Fibroblast of lung (primary cell): ENCODE measurements around the gene PRKG2.
A peak's percentile ranks its signal among the peaks of the same experiment; 100 is the strongest.

ENCODE experiments used
- EZH2 ChIP-seq: IDR thresholded peaks from 2 replicates; pipeline ENCODE4 v1.5.1; 2012; ENCODE audit warnings: low read length, control low read depth, mild to moderate bottlenecking; ENCODE audit errors: missing control alignments
- TF ChIP-seq, protein P1 (sequence below), 2 donors: IDR thresholded peaks in 1 of 2; conservative IDR thresholded peaks in 1 of 2; 1 replicate in 1 of 2; 2 replicates in 1 of 2; pipeline ENCODE4 v1.5.1; 2011 to 2012; ENCODE audit warnings: low read length in 2 of 2, control low read depth in 1 of 2, inconsistent platforms in 1 of 2, low read depth in 1 of 2, mild to moderate bottlenecking in 1 of 2

DNA sequence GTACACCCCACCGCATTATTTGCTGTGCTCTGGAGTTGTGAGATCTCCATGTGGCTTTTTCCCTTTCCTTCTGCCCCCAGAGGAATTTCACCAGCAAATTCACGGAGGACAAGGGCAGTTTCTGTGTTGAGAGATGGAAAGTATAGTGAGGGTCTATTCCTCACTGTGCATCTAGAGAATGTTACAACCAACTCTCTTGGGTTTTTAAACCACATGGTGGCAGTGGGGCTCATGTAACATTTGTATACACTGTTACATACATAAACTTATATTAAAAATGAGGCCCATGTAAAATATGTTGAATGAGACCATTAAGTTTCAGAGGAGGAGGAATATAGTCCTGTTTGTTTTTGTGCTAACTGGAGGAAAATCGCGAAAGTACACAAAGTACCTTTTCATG lies 909 bp upstream of the PRKG2 start:
- TF ChIP-seq, protein P1, sequence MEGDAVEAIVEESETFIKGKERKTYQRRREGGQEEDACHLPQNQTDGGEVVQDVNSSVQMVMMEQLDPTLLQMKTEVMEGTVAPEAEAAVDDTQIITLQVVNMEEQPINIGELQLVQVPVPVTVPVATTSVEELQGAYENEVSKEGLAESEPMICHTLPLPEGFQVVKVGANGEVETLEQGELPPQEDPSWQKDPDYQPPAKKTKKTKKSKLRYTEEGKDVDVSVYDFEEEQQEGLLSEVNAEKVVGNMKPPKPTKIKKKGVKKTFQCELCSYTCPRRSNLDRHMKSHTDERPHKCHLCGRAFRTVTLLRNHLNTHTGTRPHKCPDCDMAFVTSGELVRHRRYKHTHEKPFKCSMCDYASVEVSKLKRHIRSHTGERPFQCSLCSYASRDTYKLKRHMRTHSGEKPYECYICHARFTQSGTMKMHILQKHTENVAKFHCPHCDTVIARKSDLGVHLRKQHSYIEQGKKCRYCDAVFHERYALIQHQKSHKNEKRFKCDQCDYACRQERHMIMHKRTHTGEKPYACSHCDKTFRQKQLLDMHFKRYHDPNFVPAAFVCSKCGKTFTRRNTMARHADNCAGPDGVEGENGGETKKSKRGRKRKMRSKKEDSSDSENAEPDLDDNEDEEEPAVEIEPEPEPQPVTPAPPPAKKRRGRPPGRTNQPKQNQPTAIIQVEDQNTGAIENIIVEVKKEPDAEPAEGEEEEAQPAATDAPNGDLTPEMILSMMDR (conservative IDR thresholded peaks at IDR 0.05 in 1 of 2, IDR thresholded peaks at IDR 0.05 in 1 of 2; ENCODE audit: low read depth in 1 of 2, low read length in 2 of 2): peak in 1 of 2 donors; percentile 41
- no peak for TF ChIP-seq EZH2
